Measurements from ENCODE around the gene PXDN. TPM values are rescaled to one million over a fixed set of nuclear protein-coding genes. Genes with fewer than 3 reads are reported as not detected.

PXDN gene, protein sequence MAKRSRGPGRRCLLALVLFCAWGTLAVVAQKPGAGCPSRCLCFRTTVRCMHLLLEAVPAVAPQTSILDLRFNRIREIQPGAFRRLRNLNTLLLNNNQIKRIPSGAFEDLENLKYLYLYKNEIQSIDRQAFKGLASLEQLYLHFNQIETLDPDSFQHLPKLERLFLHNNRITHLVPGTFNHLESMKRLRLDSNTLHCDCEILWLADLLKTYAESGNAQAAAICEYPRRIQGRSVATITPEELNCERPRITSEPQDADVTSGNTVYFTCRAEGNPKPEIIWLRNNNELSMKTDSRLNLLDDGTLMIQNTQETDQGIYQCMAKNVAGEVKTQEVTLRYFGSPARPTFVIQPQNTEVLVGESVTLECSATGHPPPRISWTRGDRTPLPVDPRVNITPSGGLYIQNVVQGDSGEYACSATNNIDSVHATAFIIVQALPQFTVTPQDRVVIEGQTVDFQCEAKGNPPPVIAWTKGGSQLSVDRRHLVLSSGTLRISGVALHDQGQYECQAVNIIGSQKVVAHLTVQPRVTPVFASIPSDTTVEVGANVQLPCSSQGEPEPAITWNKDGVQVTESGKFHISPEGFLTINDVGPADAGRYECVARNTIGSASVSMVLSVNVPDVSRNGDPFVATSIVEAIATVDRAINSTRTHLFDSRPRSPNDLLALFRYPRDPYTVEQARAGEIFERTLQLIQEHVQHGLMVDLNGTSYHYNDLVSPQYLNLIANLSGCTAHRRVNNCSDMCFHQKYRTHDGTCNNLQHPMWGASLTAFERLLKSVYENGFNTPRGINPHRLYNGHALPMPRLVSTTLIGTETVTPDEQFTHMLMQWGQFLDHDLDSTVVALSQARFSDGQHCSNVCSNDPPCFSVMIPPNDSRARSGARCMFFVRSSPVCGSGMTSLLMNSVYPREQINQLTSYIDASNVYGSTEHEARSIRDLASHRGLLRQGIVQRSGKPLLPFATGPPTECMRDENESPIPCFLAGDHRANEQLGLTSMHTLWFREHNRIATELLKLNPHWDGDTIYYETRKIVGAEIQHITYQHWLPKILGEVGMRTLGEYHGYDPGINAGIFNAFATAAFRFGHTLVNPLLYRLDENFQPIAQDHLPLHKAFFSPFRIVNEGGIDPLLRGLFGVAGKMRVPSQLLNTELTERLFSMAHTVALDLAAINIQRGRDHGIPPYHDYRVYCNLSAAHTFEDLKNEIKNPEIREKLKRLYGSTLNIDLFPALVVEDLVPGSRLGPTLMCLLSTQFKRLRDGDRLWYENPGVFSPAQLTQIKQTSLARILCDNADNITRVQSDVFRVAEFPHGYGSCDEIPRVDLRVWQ (N-terminal part only)
- total RNA-seq, result 95.4 TPM
- 100 to 1,000 TPM; 113 to 273 (median 196) TPM for polyA plus RNA-seq (ENCODE audit: insufficient read depth in 1 of 8, insufficient read length in 8 of 8, low replicate concordance in 1 of 8)
- long read RNA-seq, donor 1, full-length matches to known transcripts, result 3 of 14 reads
- long read RNA-seq, donor 1, partial matches to known transcripts, result 11 of 14 reads
- long read RNA-seq, donor 1, other reads (novel, unspliced or antisense), result 0 of 14 reads
- long read RNA-seq, donor 2, partial matches to known transcripts, result 0 of 1 reads
- long read RNA-seq, donor 2, other reads (novel, unspliced or antisense), result 0 of 1 reads
- long read RNA-seq, donor 3, full-length matches to known transcripts, result 7 of 71 reads
- long read RNA-seq, donor 3, partial matches to known transcripts, result 64 of 71 reads
- long read RNA-seq, donor 3, other reads (novel, unspliced or antisense), result 0 of 71 reads
- long read RNA-seq, donor 4, full-length matches to known transcripts, result 7 of 44 reads
- long read RNA-seq, donor 4, partial matches to known transcripts, result 37 of 44 reads
- long read RNA-seq, donor 4, other reads (novel, unspliced or antisense), result 0 of 44 reads
- long read RNA-seq, donor 5, full-length matches to known transcripts, result 24 of 277 reads
- long read RNA-seq, donor 5, partial matches to known transcripts, result 241 of 277 reads
- long read RNA-seq, donor 5, other reads (novel, unspliced or antisense), result 12 of 277 reads
- long read RNA-seq, donor 6, full-length matches to known transcripts, result 7 of 35 reads
- long read RNA-seq, donor 6, partial matches to known transcripts, result 28 of 35 reads
- long read RNA-seq, donor 6, other reads (novel, unspliced or antisense), result 0 of 35 reads
- long read RNA-seq, donor 7, full-length matches to known transcripts, result 10 of 170 reads
- long read RNA-seq, donor 7, partial matches to known transcripts, result 160 of 170 reads
- long read RNA-seq, donor 7, other reads (novel, unspliced or antisense), result 0 of 170 reads
- long read RNA-seq, donor 8, full-length matches to known transcripts, result 2 of 32 reads
- long read RNA-seq, donor 8, partial matches to known transcripts, result 30 of 32 reads
- long read RNA-seq, donor 8, other reads (novel, unspliced or antisense), result 0 of 32 reads
- long read RNA-seq, donor 9, full-length matches to known transcripts, result 2 of 45 reads
- long read RNA-seq, donor 9, partial matches to known transcripts, result 43 of 45 reads
- long read RNA-seq, donor 9, other reads (novel, unspliced or antisense), result 0 of 45 reads
- long read RNA-seq, donor 10, full-length matches to known transcripts, result 10 of 59 reads
- long read RNA-seq, donor 10, partial matches to known transcripts, result 49 of 59 reads
- long read RNA-seq, donor 10, other reads (novel, unspliced or antisense), result 0 of 59 reads
- long read RNA-seq, donor 11, full-length matches to known transcripts, result 10 of 96 reads
- long read RNA-seq, donor 11, partial matches to known transcripts, result 86 of 96 reads
- long read RNA-seq, donor 11, other reads (novel, unspliced or antisense), result 0 of 96 reads

GRCh38 chr2:1744446-1745170, at the start of gene PXDN:
PXDN (minus strand) TSS chr2:1744515; CDS start chr2:1744455, 60 bp downstream.
- Histone ChIP-seq H3K27me3 (ENCODE audit: control insufficient read depth, insufficient read depth, low read length) (peaks cover 6% of the 10 kb centered on the region), H3K4me1 (ENCODE audit: control insufficient read depth, insufficient read depth, low read length) (peaks cover 46% of the 10 kb centered on the region), H3K27ac (ENCODE audit: low read length) (peak within 1 kb of the TSS; percentile 96), H3K36me3 (ENCODE audit: control insufficient read depth, insufficient read depth, low read length) (peaks cover 6% of the 10 kb centered on the region), H3K4me3 (ENCODE audit: low read length) (peak within 1 kb of the TSS; percentile 71), H3K9me3 (replicated peaks; ENCODE audit: control insufficient read depth, low read depth, low read length) (no peaks in the 10 kb centered on the region)
- under 1% methylated on average over 66 of the region's 71 CpGs for WGBS (ENCODE audit: insufficient coverage)
- DNase-seq, result peak; percentile 92

GRCh38 chr2:1793868-1794445, 49.6 kb upstream of the PXDN start:
- DNase-seq, result peak; percentile 43
- Histone ChIP-seq H3K27ac (ENCODE audit: low read length) (no peak overlapping the region), H3K36me3 (ENCODE audit: control insufficient read depth, insufficient read depth, low read length) (no peaks in the 10 kb centered on the region), H3K4me1 (ENCODE audit: control insufficient read depth, insufficient read depth, low read length) (peaks cover 40% of the 10 kb centered on the region), H3K9me3 (replicated peaks; ENCODE audit: control insufficient read depth, low read depth, low read length) (no peaks in the 10 kb centered on the region), H3K4me3 (ENCODE audit: low read length) (no peak overlapping the region), H3K27me3 (ENCODE audit: control insufficient read depth, insufficient read depth, low read length) (peaks cover 2% of the 10 kb centered on the region)
- 61% methylated on average over 18 of the region's 18 CpGs for WGBS (ENCODE audit: insufficient coverage)

- no peak for DNase-seq
- Histone ChIP-seq H3K9me3 (replicated peaks; ENCODE audit: control insufficient read depth, low read depth, low read length) (no peaks in the 10 kb centered on the region), H3K27ac (ENCODE audit: low read length) (no peak overlapping the region), H3K4me3 (ENCODE audit: low read length) (no peak overlapping the region), H3K36me3 (ENCODE audit: control insufficient read depth, insufficient read depth, low read length) (no peaks in the 10 kb centered on the region), H3K4me1 (ENCODE audit: control insufficient read depth, insufficient read depth, low read length) (peaks cover 42% of the 10 kb centered on the region), H3K27me3 (ENCODE audit: control insufficient read depth, insufficient read depth, low read length) (no peaks in the 10 kb centered on the region)
- WGBS (ENCODE audit: insufficient coverage), result 83% methylated on average over 11 of the region's 23 CpGs
These were observed 48.9 kb upstream of the PXDN start for GRCh38 chr2:1793001-1793867.

DNA sequence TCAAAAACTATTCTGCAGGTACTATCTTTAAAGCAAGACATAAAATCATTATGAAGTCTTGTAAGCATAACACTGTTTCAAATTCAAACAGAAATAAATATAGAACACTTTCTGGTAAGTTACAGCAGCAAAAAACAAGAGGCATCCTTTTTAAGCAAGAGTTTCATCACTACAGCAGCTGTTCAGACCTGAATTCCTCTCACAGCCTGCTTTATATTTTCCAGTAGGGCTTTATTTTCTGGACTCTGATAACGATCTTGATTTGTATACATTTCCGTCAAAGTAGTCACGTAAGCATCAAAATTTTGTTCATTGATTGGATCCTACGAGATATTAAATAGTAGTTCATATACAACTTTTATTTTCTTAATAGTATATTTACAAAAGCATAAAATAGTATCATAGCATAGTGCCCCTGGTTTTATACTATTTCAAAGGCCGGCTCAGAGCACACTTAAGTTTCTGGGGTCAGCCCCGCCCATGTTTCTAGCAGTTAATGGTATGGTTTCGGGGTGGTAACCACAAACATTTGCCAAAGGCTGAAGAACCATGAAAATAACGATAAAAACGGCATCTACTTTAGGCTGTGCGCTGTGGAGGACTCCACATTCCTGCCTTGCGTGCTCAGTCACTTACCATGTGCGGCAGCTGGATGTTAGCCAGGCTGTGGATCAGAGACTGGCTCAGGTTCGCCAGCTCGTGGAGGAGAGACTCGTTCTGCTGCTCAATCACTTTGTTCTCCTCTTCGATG, 47.5 kb upstream of the PXDN start:
- 68% methylated on average over 11 of the region's 16 CpGs for WGBS (ENCODE audit: insufficient coverage)
- peak overlapping the region; percentile 64 for H3K27ac ChIP-seq (ENCODE audit: low read length)

GRCh38 chr2:1791006-1791605, 46.8 kb upstream of the PXDN start:
- Histone ChIP-seq H3K4me1 (ENCODE audit: control insufficient read depth, insufficient read depth, low read length) (peaks cover 41% of the 10 kb centered on the region), H3K9me3 (replicated peaks; ENCODE audit: control insufficient read depth, low read depth, low read length) (no peaks in the 10 kb centered on the region), H3K4me3 (ENCODE audit: low read length) (no peak overlapping the region), H3K36me3 (ENCODE audit: control insufficient read depth, insufficient read depth, low read length) (no peaks in the 10 kb centered on the region), H3K27ac (ENCODE audit: low read length) (no peak overlapping the region), H3K27me3 (ENCODE audit: control insufficient read depth, insufficient read depth, low read length) (peaks cover 2% of the 10 kb centered on the region)
- no CpG with 5 or more reads among the region's 6 CpGs for WGBS (ENCODE audit: insufficient coverage)
- DNase-seq, result peak; percentile 29

More for the DNA sequence above, 47.5 kb upstream of the PXDN start:
- Histone ChIP-seq H3K27me3 (ENCODE audit: control insufficient read depth, insufficient read depth, low read length) (peaks cover 2% of the 10 kb centered on the region), H3K4me1 (ENCODE audit: control insufficient read depth, insufficient read depth, low read length) (peaks cover 43% of the 10 kb centered on the region), H3K4me3 (ENCODE audit: low read length) (no peak overlapping the region), H3K9me3 (replicated peaks; ENCODE audit: control insufficient read depth, low read depth, low read length) (no peaks in the 10 kb centered on the region), H3K36me3 (ENCODE audit: control insufficient read depth, insufficient read depth, low read length) (no peaks in the 10 kb centered on the region)
- DNase-seq, result peak; percentile 76

GRCh38 chr2:1790473-1790872, 46.2 kb upstream of the PXDN start:
- peaks cover 2% of the 10 kb centered on the region for H3K27me3 ChIP-seq (ENCODE audit: control insufficient read depth, insufficient read depth, low read length)
- no peaks in the 10 kb centered on the region for H3K9me3 ChIP-seq (replicated peaks; ENCODE audit: control insufficient read depth, low read depth, low read length)
- no peaks in the 10 kb centered on the region for H3K36me3 ChIP-seq (ENCODE audit: control insufficient read depth, insufficient read depth, low read length)
- DNase-seq, result no peak
- no peak overlapping the region for H3K4me3 ChIP-seq (ENCODE audit: low read length)
- H3K27ac ChIP-seq (ENCODE audit: low read length), result no peak overlapping the region
- H3K4me1 ChIP-seq (ENCODE audit: control insufficient read depth, insufficient read depth, low read length), result peaks cover 35% of the 10 kb centered on the region
- no CpG with 5 or more reads among the region's 6 CpGs for WGBS (ENCODE audit: insufficient coverage)

Measured in muscle of leg (tissue), 16 donors.